Cerebellar nuclear complex (tissue), 1 donor: Measurements from ENCODE around the gene PLA2G2C.
"Not testable (repeated sequence)": the region's sequence is repeated elsewhere in the genome, so short reads cannot be mapped to it uniquely, and the experiment has no call there.

Source experiments
- DNase-seq, 2 experiments: peaks; one replicate each; lab custom pipeline; 2025; lab: John Stamatoyannopoulos, UW

PLA2G2C gene, protein sequence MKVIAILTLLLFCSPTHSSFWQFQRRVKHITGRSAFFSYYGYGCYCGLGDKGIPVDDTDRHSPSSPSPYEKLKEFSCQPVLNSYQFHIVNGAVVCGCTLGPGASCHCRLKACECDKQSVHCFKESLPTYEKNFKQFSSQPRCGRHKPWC

DNA sequence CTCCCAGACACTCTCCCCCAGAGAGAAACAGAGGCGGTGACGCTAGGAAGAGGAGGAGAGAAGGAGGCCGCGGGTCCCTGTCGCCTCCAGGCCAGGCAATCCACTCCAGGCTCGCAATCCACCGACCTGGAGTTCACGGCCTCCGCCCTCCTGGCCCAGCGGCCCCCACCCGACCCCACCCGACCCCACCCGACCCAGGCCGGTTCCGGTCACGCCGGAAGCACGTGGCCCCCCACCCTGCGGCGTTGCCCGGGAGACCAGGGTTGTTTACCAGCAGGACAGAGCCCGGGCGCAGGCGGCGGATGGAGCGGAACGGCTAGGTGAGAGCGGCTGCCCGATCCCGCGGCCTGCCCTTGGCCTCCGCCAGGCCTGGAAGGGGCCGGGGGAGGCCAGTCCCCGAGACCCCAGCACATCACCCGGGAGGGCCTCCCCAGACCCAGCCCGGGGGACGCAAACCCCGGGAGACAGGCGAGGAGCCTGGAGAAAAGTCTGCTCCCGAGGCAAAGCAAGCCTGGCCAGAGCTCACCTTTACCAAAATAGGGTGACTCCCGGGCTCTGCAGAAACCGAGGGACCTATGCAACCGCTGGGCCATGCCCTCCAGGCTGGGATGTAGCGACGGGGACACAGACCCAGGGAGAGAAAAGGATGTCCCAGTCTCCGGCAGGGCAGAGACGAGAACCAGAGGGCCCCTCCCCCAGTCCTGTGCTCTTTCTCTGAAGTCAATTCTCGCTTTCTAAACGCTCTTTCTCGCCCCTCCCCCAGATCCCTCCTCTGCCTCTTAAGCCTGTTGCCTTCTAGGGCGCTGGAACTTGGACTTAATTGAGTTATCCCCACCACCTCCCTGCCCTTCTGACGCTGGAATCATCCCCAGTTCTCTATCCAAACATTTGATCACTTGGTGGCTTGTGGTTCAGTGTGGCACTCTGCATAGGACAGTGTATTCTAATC is at the start of gene PLA2G2C, which contains the start of gene UBXN10:
Gene PLA2G2C, minus strand, starts transcription at position 685 of the 949 bp plus-strand sequence. CDS start 9,155 bp downstream, outside the sequence.
Gene UBXN10, plus strand, starts transcription at position 263 of the 949 bp plus-strand sequence. CDS start 4,466 bp downstream, outside the sequence.
- no peak for DNase-seq

DNA sequence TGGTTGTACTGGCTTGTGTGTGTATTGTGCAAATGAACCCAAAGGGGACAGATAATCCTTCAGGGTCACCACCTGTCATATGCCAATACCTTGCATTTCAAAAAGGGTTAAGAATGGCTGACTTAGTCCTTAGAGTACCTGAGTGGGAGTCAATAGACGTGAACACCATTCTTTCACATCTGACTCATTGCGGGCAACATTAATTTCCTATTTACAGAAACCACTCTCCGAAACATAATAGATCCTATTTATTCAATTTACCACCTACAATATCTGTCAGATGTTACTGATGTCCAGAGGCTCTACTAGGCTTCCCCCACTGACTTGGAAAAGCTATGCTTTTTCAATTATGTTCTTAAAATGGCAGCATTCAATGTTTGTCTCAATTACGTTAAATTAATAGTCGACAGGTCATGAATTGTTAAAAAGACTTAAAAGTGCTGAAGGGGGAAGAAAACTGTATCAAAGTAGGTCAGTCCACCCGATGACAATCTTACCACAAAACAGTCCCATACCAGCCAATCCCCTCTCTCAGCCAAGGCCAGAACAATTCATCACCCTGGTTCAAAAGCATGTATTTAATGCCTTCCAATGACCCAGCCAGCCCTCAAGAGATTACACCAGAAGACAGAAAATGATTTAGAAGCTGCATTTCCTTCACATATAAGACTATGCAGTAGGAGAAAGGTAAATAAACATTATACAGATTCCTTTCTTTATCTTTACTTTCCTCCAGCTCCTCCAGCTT is 48.6 kb upstream of the PLA2G2C start:
- no peak for DNase-seq

DNA sequence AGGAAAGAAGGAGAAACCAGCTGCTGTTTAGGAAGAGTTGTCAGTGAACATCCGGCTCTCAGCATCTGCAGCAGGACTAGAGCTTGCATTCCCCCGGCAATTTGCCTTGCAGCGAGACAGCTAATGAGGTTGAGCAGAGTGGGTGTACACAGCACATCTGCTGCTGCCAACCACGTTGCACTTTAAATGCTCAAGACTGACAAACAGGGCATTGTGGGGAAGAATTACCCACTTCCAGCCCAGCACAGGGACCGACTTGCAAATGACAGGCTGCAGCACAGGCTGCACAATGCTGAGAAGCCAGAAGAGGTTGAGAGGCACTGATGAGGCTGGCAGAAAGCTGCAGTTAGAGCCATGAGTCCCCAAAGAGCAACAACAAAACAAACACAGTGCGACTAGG is 47.5 kb upstream of the PLA2G2C start:
- DNase-seq: no peak

DNA sequence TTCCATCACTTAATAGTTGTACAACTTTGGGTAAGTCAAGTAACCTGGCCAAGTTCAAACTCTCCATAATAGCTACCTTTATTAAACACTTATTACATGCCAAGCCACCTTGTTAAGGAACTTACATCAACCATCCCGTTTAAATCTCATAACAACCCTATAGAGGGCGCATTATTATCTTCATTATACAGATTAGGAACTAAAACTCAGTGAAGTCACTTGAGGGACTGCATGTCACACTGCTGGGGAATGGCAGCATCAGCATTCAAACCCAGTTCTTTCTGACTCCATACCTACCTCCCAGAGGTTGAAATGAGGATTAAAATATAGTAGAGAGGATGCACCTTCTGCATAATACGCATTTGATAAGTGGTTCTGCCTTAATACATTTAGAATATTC is 47.1 kb upstream of the PLA2G2C start:
- DNase-seq: no peak

DNA sequence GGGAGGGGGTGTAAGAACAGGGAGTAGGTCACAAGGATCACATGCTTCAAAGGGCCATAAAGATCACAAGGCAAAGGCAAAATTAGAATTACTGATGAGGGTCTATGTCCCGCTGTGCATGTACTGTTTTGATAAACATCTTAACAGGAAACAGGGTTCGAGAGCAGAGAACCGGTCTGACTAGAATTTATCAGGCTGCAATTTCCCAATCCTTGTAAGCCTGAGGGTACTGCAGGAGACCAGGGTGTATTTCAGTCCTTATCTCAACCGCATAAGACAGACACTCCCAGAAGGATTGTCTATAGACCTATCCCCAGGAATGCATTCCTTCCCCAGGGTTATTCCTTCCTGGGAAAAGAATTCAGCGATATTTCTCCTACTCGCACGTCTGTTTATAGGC is 46.2 kb upstream of the PLA2G2C start:
- DNase-seq: not testable (repeated sequence)

DNA sequence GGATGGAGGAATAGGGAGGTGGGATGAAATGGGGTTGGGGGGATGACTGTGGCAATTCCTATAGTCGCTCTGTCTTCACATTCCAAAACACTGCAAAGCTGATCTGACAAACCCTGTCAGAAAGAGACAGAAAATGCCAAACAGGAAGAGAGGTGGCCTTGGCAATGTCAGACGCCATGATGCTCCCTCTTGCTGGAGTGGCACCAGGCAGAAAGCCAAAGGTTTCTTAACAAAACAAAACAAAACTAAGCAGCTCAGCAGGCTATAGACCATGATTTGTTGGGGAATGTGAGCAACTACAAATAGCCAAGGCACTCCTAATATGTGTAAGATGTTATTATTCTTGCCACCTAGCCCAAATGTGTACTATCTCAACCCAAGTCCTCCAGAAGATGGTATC is 42.9 kb upstream of the PLA2G2C start:
- no peak for DNase-seq

DNA sequence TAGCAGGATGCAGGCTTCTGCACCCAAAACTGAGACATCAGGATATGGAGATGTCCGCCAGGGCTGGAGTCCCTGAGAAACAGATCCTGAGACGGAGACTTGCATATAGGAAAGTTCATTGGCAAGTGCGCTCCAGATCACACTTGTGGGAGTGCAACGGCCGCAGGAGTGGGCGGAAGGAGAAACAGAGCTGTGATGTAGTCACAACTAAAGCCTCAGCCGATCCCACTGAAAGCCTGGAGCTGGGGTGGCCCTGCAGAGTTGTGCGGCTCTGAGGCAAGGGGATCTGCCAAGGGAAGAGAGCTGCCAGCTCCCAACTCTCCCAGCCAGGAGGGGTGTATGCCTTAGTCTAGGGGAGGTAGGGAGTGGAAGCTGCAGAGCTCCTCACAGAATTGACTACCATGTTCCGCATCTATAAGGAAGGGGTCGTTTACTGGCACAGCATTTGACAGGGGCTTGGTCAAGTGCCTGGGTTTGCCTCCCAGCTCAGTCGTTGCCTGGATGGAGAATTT is 42.1 kb upstream of the PLA2G2C start:
- DNase-seq: no peak

DNA sequence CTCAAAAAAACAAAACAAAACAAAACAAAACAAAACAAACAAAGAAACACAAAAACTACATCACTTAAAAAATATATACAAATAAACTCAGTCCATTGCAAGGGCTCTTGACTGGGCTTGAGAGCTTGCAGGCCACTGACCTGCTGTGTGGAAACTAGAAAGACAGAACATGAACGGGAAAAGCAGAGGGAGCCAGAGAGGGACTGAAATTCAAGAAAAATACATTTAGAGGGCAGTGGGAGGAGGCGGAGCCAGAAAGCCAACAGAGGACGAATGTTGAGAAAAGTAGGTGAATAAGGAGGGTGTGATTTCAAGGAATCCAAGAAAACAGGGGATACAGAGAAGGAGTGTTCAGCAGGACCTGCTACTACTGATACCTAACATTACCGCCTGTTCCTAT is 41.4 kb upstream of the PLA2G2C start:
- no peak for DNase-seq

DNA sequence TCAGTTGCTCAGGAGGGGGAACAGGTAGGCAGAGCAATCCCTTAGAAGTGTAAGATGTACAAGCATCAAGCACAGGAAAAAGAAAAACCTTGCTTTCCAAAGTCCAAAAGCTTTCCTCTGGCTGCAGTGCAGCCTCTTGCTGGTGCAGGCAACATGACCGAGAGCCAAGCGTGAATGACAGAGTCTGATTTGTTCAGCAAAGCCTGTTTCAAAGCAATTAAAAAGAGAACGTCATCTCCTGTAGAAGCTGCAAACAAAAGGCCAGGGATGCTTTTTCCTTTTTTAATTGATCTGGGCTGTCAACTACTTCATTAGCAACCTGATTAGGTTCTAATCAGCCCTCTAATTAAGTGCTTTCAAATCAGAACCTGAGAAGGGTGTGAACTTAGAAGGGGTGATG is 38.2 kb upstream of the PLA2G2C start:
- DNase-seq: no peak

DNA sequence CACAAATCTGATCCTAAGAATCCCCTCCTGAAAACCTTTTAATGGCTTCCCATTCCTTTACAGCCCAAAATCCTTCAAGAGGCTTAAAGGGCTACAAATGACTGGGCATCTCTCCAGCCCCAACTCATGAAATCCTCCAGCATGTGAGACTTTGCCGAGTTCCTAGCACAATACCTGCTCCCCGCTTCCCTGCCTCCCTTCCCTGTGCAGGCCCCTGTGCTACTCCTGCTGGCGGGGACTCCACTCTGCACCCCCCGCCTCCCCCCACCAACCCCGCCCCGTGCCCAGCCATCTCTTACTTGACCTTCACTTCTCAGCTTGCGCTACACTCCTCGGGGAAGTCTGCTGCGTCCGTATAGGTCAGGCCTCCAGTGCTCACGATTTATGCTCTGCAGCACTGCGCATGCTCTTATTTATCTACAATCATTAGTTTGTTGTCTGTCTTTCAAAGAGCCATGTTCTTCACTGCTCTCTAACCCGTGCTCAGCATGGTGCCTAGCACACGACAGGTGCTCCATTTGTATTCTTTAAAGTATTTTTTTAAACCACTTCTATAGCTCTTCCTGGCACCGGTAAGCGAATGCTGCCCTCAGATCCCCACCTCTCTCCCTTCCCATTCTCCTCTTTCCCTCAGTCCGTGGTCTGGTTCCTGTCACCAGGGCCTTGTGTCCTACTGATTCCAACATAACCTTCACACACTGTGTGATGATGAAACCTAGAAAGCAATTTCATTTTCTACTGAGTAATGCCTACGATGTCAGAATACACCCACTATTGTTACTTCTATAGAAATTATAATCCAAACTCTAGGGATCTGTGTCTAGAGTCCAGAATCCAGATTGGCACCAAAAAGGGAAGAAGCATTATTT is 37.5 kb upstream of the PLA2G2C start:
- no peak for DNase-seq

DNA sequence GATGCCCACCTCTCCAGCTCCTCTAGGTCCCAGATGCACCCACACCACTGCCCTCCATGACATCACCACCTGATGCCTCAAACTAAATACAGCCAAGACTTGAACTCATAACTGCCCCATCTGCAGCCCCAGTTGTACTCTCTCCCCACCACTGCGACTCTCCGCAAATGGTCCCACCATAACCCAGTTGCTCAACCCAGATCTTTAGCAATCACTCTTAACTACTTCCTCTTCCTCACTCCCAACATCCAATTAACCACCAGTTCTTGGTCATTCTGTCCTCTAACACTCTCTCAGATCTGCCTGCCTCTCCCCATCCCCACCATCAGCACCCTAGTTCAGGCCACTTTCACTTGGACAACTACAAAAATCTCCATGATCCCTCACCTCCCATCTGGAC is 36.8 kb upstream of the PLA2G2C start:
- DNase-seq: no peak

DNA sequence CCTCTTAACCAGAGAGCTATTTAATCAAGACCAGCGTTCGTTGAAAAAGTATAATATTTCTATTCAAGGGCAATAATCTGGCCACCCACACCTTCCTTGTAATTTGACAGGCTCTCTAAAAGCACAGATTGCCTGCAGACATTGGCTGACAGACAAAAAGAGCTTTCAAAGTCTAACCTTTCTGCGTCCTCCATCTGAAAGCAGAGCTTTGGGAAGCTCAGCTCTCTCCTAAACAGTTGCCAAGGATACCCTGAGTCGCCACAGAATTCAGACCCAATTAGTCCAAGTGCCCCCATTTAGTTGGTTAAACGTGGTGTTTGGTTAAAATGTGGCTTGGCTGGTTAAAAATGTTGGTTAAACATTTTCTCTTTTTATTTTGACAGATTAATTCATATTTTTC is 33.7 kb upstream of the PLA2G2C start:
- DNase-seq: no peak

DNA sequence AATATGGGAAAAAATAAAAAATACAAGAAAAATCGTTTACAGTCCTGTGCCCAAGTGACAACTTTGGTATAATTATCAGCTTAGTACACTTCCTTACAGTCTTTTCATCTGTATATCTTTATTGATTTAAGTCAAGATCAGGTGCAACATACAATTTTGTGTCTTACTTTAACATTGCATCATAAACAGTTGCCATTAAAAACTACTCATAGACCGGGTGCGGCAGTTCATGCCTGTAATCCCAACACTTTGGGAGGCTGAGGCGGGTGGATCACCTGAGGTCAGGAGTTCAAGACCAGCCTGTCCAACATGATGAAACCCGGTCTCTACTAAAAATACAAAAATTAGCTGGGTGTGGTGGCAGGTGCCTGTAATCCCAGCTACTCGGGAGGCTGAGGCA is 32.7 kb upstream of the PLA2G2C start:
- DNase-seq: not testable (repeated sequence)

DNA sequence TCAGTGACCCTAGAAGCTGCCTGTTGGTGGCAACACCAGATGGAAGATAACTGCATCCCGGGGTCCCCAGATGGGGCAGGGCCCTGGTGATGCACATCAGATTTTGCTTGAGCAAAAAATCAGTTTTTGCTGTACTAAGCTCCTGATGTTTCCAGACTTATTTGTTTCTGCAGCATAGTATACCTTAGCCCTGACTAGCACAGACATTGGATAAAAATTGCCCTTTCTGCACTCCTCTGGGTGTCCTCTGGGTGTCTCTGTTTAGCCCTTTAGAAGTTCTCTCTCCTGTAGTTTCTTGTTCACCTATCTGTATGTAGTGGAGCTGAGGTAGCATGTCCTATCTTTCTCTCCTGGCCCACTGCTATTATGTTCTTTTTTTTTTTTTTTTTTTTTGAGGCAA is 30.3 kb upstream of the PLA2G2C start:
- DNase-seq: no peak

DNA sequence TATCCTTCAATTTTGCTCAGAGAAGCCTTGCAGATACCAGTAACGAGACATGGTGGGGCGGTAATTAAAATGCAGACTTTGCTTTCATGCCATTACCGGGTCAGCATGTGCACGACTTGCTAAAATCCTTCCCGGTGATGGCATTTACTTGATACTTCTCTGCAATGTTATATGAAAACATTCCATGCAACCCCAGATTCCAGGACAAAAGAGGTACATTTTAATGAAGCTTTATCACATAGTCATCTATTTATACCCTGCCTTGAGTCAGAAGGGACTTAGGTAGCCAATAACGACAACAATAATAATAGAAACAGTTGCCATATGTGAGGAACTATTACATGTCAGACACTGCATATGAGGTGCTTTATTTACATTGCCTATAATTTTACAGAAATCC is 29.4 kb upstream of the PLA2G2C start:
- DNase-seq: no peak

DNA sequence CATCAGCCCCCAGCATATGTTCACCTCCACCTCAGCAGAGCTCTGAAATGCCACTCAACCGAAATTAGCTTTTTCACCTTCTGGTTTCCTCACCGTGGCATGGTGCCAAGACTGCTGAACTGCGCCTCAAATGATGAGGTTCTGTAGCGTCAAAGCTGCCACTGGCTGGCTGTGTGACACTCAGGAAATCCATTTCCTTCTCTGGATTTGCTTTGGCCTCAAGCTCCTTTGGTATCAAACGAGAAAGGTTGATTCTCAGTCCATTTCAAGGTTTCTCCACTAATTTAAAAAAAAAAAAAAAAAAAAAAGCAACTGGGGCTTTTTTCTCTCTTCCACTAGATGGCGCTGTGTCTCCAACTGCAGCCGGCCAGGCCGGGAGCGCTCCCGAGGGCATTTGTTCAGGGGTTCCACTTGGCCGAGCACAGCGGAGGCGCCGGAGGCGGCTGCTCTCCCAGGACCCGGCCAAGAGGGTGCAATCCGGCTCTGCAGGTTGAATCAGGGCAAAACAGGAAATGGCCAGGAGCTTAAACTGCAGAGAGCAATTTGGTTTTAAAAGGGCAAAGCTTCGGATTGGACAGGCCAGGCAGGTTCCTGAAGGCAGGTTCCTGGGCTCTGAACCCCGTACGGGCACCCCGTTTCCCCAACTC is 26.5 kb upstream of the PLA2G2C start:
- no peak for DNase-seq

DNA sequence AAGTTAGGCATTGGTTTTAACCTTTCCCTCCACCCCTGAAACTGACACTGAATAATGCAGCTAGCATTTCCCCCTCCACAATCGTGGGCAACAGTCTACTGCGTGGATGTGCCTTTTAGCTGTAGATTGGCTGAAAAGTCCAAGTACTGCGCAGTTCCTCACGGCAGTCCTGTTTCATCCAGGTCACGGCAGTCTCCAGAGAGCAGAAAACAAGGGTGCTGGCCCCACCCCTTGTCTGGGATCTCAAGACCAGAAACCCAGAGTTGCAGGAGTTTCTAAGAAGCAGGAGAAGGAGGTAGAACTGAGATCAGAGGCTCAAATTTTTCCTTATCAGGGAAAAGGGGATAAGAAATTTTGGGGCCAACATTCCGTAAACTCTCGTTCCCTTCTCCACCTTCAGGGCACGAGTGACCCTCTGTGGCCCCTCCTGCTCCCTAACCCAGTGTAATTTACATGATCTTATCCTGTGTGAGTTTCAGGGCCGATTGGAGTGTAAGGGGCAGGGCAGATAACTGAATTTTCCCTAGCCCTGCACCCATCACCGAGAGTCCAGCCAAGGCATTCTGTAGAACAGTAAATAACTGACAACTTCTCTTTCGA is 25.9 kb upstream of the PLA2G2C start:
- no peak for DNase-seq

DNA sequence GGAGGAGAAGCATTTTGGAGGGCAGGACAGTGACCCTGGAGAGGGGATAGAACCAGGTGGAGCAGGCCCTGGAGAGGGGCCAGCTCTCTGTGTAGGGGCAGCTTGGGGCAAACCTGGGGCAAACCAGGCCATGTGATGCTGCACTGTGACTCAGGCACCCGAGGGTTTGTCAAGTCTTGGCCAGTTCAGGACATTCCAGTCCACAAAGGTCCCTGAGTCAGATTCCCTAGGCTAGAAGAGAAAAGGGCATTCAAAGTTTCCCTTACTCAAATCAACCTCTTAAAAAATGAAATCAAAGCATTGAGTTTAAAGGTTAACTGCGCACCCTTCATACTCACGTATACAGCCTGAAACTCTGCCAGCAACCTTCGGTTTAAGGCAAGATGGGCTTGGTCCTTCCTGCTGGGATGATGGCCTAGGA is 25.2 kb upstream of the PLA2G2C start:
- DNase-seq: no peak

DNA sequence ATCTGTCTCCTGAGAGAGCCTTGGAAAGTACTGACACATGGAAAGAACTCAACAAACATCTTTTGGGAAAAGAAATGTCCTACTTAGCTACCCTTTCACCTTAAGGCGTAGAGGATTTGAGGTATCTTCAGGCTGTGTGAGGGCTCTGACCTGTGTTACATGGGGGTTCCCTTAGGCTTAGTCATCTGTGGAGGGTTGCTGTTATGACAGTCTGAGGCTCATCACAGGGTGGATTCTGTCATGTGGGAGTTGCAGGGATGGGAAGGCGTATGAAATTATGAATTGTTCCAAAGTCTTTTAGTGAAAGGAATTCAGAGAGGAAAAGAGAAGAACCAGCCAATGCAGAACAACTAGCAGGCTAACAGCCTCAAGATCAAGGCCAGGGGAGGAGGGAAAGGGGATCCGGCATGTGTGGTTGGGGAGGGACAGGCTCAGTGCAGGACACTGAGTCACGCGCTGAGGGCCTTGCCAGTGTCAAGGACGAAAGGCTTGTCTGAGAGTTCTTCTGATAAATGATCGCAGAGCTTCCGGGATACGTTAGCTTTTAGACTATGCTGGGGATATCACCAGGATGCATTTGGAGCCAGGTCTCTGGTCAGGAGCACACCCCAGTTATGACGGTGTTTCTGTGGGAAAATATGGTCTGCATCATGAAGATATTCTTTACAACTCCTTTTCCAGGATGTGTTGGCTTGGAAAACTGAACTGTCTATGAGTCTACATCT is 24.6 kb upstream of the PLA2G2C start:
- no peak for DNase-seq

DNA sequence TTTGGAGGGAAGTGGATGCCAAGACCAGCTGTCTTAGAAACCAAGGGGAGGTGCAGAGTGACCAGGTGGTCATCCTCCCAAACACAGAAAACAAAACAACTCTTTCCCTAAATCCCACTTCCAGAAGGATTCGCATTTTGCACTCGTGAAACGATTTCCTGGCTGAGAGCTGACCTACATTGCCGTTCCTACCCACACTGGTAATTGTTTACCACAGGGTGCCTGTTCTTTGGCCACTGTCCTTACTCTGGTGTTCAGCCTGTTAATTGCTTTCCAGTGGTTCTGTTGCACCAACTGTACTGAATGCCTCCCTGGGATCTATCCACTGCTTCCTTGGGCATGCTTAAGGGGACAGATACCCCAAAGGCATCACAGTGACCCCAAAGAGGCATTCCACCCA is 23.2 kb upstream of the PLA2G2C start:
- DNase-seq: no peak
